HS-5 (cell line): ENCODE results near the gene TNFRSF14.

Experiments used
- DNase-seq: peaks from one replicate; pipeline ENCODE4 v3.0.0-alpha.2; 2012; ENCODE audit warnings: low read depth

Gene TNFRSF14

GRCh38 chr1:2556277-2556677 lies at the start of gene TNFRSF14:
Gene TNFRSF14, plus strand, starts transcription at chr1:2556371. Its CDS starts 294 bp downstream, at chr1:2556665.
- DNase-seq, result peak; percentile 15

- no peak for DNase-seq
These were observed 49.1 kb upstream of the TNFRSF14 start for GRCh38 chr1:2506901-2507565.

- DNase-seq, result no peak
These were observed 48.4 kb upstream of the TNFRSF14 start for GRCh38 chr1:2507744-2508155.

- no peak for DNase-seq
These were observed 48.0 kb upstream of the TNFRSF14 start for GRCh38 chr1:2508180-2508579.

- DNase-seq, result no peak
These were observed 47.4 kb upstream of the TNFRSF14 start for GRCh38 chr1:2508751-2509150.

GRCh38 chr1:2509589-2509988 lies 46.6 kb upstream of the TNFRSF14 start:
- no peak for DNase-seq

GRCh38 chr1:2510366-2511155 lies 45.6 kb upstream of the TNFRSF14 start:
- no peak for DNase-seq

GRCh38 chr1:2512862-2513421 lies 43.2 kb upstream of the TNFRSF14 start:
- DNase-seq, result no peak

- no peak for DNase-seq
These were observed 42.1 kb upstream of the TNFRSF14 start for GRCh38 chr1:2513939-2514652.

- DNase-seq, result no peak
These were observed 41.1 kb upstream of the TNFRSF14 start for GRCh38 chr1:2514863-2515762.

GRCh38 chr1:2515763-2516080 lies 40.4 kb upstream of the TNFRSF14 start:
- no peak for DNase-seq

GRCh38 chr1:2516124-2516523 lies 40.0 kb upstream of the TNFRSF14 start:
- no peak for DNase-seq

GRCh38 chr1:2516946-2517345 lies 39.2 kb upstream of the TNFRSF14 start:
- no peak for DNase-seq

GRCh38 chr1:2517966-2518365 lies 38.2 kb upstream of the TNFRSF14 start:
- no peak for DNase-seq

GRCh38 chr1:2518528-2518927 lies 37.6 kb upstream of the TNFRSF14 start:
- DNase-seq, result no peak

GRCh38 chr1:2519029-2519685 lies 37.0 kb upstream of the TNFRSF14 start:
- DNase-seq, result no peak

- DNase-seq, result no peak
These were observed 36.4 kb upstream of the TNFRSF14 start for GRCh38 chr1:2519729-2520128.

GRCh38 chr1:2520206-2520605 lies 36.0 kb upstream of the TNFRSF14 start:
- no peak for DNase-seq

GRCh38 chr1:2520806-2521205 lies 35.4 kb upstream of the TNFRSF14 start:
- no peak for DNase-seq

- DNase-seq, result no peak
These were observed 33.9 kb upstream of the TNFRSF14 start for GRCh38 chr1:2522230-2522629.
